HG03175 (cell line): ENCODE results near the gene STXBP5.

Experiments
- ATAC-seq: cut with Tn5 transposase; IDR thresholded peaks from one replicate; pipeline ENCODE4 v1.9.1; 2021; ENCODE audit warnings: mild to moderate bottlenecking, moderate library complexity; ENCODE audit not compliant: unreplicated experiment

STXBP5 gene

DNA sequence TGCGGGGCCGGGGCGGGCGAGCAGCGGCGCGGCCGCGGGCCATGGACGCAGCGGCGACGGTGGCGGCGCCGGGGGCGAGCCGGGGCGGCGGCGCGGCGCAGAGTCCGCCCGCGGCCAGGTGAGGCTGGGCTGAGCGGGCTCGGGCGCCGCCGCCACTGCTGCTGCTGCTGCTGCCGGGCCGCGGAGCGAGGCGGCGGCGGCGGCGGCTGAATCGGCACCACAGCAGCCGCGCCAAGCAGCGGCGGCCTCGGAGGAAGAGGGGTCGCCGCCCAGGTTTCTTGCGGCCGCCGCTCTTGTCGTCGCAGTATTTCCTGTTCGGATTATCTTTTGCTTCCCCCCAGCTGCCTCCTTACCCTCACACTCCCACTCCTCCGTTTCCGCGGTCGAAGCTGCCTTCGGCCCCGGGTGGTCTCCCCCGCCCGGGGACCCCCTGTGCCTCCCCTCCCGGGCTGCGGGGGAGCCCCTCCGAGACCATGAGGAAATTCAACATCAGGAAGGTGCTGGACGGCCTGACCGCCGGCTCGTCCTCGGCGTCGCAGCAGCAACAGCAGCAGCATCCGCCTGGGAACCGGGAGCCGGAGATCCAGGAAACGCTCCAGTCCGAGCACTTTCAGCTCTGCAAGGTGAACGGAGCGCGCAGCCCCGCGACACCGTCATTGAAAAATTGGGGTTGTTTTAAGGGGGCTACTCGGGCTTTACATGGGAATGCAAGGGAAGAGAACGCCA lies at the start of gene STXBP5:
STXBP5 (plus strand) TSS at position 358 of the 726 bp plus-strand sequence; CDS start at position 474, 116 bp downstream.
- ATAC-seq: peak; percentile 21

DNA sequence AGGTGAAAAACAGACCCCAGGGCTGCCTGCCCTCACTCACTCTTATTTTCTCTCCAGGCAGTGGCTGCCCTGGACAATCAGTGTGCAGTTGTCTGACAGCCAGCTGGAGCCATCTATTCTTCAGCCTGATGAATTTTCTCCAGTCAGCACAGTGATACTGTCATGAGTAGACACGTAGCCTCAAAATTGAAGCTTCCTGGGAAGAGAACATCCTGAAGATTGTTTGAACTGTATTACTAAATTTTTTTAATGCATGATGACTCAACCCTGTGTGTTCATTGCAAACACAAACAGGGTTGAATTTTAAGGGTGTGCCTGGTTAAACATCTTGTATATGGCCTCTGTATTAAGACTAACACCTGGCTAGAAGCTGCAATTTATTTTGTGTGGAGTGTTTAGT lies 49.8 kb upstream of the STXBP5 start:
- ATAC-seq: no peak

DNA sequence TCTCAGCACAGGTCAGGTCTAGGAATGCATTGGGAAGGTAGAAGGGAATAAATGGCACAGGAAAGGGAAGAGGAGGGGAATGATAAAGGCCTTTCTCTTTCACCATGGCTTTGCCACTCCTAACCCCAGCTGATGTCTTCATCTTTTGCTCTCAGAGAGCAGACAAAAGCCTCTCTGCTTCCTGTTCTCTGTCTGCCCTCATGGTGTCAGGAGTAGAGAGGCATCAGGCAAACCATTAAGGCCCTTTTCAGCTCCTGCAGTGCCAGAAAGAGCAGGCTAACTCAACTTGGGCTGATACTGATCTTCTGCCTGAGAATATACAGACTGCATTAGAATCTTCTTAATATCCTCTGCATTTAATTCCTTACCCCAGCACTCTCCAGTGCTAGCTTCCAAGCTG lies 48.0 kb upstream of the STXBP5 start:
- ATAC-seq: no peak

DNA sequence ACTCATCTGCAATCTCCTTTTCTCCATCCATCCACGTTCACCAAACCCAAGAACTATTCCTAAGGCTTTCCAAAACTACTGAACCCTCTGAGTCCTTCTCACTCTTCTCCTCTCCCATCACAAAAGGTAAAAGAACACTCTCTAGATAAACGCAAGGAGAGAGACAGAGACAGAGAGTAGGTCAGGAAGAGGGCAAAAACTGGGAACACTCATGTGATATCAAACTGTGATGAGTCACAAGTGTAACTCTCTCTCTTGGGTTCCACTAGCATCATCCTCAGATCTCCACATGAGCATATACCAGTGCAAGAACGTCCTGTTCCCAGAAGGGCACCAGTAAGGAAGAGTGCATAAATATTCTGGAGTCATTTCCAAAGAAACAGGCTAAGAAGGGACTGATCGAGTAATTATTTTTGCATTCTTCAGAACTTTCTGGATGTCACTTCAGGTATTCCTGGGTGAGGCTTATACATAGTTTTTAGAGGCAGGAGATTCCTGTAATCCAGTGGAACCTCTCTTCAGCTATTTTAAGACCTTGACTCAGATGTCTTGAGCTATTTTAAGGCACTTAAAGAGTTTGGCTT lies 47.3 kb upstream of the STXBP5 start:
- no peak for ATAC-seq

DNA sequence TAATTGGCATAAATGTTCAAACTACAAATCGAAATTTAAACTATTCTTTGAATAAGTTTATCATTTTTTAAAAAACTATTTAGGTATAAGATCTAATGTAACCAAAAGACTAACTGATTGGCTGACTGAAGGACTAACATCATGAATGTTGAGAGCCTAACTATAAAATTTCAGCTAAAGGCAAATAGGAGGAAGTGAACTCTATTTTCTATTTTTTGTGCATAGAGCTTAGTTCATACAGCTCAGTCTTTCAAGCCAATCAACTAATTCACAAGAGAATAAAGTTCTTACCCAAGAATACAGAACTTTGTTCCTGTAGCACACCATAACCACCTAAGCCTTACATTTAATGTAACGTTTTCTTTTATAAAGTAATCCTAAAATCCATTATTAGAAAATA lies 46.3 kb upstream of the STXBP5 start:
- no peak for ATAC-seq

DNA sequence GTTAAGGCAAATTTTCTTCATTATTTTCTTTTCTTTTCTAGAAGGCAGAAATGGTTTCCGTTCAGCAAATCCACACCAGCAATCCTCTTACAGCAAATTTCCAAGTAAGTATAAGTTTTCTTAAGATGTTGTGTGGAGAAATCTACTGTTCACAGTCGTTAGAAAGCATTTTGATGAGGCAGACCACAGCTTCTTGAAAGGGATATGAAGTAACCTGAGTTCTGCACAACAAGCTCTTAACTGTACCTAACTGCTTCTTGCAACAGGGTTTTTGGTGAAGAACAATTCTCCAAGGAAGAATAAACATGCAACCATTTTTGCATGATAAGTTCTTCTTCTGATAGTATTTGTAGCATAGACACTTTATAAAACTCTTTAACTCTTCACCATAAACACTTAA lies 45.3 kb upstream of the STXBP5 start:
- ATAC-seq: no peak

DNA sequence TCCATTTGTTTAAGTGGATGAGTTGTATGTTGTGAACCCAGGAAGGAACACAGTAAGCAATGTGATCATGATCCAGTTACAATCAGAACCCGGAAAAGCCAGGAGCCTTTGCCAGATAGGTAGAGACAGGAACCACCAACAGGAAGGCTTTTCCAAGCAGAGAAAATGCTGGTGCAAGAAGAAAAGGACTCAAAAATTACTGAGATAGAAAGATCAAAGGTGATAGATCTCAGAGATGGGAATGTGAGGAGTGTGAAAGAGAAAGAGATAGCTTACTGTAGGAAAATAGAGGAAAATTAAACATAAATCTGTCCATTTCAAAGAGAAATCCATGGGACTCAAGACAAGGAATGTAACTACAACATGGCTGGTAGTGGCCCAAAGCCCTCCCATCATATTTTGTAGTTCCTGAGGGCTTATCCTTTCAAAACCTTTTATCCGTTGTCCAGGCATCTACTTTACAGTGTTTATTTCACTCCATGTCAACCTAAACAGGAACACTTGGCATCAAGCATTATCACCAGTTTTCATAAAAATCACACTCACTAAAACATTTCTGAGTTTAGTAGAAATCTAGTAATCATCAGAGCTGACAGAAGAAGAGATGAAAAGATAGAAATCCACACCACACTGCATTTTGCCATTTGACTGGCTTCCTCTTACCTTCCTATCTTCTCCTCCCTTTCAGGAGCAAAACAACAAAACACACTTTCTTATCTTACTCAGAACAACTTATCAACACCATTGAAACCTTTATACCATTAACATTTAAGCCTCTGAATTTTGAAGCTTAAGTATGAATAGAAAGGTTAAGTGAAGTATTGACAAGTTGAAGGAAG lies 44.5 kb upstream of the STXBP5 start:
- no peak for ATAC-seq

DNA sequence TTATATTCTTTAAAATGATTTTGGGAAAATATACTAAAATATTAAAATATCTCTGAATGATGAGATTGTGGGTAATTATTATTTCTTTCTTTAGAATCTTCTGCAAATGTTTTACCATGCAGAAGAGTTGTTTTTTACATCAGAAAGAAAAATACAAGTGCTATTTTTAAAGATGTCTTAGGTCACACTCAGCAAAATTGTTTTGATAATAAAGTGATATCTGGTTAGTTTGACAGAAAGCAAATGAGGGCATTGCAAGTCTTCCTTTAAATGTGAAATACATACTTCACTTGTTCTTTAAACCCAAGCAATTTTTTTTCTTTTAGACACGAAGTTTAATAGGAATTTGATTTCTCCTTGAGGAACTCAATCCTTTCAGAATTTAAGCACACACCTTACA lies 43.6 kb upstream of the STXBP5 start:
- ATAC-seq: no peak

DNA sequence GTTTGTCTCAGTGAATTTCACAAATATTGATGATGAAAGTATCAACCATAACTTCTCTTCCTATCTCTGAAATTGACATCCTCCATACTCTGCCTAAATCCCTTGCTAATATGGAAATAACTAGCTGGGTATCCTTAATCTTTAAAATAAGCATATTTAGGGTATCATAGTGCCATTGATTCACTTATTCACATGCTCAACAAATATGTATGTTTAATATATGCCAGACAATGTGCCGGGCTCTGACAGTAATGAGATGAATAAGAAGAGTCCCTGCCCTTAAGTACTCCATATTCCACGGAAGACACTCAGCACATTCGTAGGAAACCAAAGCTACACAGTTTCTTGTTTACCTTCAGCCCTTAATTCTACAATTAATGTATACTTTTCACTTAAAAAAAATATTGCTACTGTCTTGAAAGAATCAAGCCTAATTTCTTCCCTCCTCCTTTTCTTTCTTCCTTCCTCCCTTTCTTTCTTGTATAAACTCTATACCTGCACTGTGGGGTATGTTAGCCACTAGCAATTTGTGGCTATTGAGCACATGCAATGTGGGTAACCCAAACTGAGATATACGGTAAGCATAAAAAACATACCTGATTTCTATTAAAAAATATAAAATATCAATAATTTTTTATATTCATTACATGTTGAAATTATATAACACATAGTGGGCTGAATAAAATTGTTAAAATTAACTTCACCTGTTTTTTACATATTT lies 42.8 kb upstream of the STXBP5 start:
- ATAC-seq: no peak

DNA sequence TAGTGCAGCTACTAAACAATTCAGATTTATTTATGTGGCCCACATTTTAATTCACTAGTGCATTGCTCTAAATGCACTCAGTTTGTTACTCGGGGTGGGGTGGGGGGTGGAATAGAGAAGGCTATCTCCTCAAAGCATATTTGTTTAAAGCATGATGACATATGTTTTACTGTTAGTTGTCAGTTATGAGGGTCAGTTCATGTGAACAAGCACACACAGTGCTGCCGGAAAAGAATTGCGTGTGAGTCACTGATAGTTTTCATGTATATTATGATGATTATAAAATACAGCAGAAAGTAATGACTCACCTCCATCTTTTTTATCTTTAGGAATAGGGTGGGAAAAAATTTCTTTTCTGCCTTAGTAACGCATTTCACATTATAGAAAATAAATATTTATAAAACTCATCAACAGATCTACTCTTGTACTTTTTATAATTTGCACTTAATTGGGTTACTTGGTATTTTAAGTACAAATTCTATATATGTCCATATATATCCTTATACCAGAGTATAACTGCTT lies 42.2 kb upstream of the STXBP5 start:
- no peak for ATAC-seq

DNA sequence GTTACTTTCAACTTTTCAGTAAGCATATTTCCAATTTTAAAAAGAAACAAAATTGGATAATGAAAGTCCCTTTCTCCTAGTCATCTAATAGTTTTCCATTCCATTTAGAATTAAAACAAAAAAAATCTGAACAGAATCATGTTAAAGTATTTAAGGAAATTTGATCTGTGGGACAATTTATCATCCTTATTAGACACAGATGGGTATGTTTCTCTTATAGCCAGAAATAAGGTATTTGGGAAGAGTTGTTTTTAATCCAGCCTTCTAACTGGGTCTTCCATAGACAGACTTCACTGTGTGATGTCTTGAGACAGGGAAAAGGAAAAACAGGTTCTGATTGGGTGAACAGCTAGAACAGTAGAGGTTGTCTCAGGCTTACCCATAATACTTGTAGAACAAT lies 39.5 kb upstream of the STXBP5 start:
- no peak for ATAC-seq

DNA sequence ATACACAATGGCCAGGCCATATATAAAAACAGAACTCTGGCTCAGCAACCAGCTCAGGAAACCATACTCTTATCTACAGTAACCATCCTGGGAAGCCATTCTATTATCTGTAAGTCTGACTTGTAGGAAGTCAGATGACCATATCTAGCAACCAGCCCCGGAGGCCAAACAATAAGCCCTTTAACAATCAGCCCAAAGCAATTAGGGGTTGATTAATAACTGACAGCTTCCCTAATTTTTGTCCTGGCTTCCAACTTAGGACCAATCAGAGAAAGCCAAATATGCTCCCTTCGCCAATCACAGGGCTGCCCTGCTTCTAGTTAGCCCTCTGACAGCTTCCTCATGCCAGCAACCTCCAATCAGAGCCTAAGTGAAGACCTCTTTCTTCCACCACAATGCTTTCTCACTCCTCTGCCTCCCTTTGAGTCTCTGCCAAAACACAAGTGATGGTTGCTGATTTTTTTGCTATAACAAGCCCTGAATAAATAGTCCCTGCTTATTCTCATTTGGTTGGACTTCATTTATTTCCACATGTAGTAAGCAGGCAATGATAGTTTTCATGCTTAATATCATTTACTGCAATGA lies 37.8 kb upstream of the STXBP5 start:
- ATAC-seq: no peak

DNA sequence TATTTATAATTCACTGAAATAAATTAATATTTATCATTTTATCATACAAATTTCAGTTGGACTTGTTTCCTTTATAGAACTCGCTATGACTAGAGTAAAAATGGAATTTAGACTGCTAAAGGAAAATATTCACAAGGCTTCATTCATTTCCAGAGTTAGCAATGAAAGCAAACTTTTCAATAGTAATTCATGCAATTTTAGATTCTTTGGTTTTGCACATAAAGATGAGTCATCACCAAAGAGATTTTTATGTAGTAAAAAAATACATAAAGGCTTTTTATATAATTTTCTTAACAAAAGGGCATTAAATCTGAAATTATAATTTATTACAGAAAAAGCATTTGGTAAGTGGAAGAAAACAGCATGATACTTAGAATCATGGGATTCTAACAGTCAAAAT lies 37.2 kb upstream of the STXBP5 start:
- ATAC-seq: no peak

DNA sequence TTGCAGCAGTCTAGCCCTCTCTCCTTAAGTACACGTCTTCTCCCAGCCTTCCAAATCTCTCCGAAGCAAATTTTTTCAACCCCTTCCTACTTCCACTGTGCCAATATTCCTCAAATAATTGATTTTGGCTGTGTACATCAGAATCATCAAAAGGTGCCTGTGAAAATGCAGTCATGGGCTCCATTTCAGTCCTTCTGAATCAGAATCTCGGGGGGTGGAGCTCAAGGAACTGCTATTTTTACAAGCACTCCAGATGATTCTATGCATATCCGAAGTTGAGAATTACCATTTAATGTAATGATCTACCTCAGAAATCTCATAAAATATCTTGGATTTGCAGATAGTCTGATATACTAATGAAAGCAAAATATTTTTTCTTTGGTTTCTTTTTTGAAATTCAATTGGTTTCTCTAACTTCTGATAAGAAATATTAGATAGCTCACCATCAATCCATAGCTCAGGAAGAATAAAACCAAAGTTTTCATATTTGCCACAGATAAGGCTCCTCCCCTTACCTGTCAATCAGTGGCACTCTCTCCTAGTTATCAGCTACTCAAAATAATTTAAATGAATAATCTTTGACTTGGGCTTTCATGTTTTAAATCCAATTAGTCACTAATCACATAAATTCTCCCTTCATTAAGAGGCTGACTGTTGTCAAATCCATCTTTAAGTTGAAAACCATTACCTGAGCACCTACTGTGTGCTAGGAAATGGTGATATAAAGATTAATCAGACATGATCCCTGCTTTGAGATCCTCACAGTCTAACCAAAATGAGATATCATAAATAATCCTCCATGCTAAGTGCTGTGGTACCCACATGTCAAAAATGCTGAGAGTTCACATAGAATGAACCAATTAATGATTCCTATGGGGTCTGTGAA lies 36.4 kb upstream of the STXBP5 start:
- ATAC-seq: no peak

DNA sequence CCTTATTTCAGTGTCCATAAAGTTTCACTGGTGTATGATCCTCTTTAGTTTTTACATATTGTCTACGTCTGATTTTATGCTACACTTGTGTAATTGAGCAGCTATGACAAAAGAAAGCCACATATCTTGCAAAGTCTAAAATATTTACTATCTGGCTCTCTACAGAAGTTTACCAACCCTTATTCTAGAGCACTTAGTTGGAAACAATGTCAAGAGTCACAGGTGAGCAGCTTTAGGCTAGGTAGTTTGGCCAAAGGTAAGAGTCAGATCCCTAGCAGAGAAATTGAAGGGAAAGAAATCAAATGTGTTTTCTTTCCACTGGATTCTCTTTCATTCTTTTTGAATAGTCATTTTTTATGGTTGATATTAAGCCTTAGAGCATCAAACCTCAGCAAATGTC lies 34.7 kb upstream of the STXBP5 start:
- no peak for ATAC-seq

DNA sequence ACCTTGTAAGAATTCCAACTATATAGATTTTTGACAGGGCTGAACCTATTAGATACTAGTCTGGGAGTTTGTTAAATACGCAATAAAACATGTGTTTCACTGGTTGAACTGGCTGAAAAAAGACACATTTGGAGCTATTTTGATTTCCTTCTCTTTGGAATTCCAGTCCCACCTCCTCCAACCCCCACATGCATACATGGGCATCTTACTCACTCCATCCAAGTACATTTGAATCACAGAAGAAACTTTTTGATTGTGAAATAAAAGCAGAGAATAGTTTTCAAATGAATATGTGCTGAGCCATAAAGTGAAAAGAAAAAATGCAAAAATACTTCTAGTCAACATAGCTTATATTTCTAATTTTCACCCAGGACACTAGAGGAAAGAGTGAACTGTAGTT lies 33.9 kb upstream of the STXBP5 start:
- no peak for ATAC-seq

DNA sequence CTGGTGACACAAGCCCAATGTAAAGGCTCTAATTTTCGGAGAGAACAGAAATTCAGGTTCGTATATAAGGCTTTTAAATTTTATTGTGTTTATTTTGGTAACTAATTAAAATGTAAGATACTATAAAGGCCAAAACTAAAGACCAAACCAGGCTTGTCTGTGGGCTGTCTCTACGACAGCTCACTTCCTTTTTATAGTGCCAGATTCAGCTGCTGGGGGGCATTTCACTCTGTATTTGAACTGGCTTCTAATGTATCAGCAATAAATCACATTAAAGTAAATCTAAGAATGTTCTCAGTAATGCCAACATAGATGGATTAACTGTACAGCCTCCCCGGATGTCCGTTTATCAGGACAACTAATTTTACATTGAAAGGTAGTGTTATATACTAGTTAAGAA lies 31.1 kb upstream of the STXBP5 start:
- no peak for ATAC-seq

DNA sequence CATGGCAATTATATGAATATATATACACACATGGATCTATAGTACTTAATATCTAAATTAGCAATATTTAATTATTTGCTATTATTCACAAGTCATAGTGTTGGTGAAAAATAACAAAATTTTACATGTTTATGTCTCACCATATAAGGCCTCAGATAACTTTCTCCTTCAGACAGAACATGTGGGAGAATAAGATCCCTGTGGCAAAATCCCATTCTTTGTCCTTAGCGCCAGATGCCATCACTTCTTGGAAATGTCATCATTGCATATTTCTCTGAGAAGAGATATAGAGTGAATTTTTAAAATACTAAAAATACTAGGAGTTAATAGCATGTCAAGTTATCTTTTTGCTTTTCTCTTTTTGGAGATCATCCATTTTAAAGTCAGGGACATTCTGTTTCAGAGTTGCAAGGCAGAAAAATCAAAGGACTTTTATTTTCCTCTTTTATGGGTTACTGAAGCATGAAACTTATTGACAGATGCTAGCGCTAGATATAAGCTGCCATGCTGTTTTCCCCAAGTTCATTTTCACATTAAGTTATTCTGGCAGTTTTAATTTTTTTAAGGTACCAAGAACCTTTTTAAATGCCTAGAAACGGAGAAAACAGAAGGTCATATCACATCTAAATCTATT lies 30.4 kb upstream of the STXBP5 start:
- ATAC-seq: no peak

DNA sequence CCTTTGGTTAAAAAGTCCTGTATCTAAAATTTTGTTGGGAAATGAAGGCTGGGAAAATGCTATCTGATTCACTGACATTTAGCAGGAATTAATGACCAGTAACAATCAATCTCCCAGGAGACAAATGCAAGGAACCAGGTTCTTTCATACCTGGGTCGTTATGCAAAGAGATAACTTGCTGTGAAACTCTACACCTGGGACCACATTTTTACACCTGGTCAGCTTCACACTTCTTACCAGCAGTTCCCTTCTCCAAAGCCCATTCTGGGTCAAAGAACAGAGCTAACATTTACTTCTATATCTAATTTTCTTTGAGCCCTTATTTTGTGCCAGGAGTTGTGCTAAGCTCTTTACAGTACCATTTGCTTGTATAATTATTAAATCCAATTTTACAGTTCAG lies 27.4 kb upstream of the STXBP5 start:
- ATAC-seq: no peak
